Measurements from ENCODE around the gene EPM2A.

Gene EPM2A

GRCh38 chr6:145600299-145600698 lies 135.0 kb downstream of the EPM2A start:
- DNase-seq = no peak

GRCh38 chr6:145588981-145589380 lies 146.3 kb downstream of the EPM2A start:
- no peak for DNase-seq

- no peak for DNase-seq
These were observed 148.0 kb downstream of the EPM2A start for GRCh38 chr6:145587334-145587733.

GRCh38 chr6:145583753-145584152 lies 151.6 kb downstream of the EPM2A start:
- DNase-seq = no peak
